ENCODE results near the gene FAM98B.
"Not testable (repeated sequence)": the region's sequence is repeated elsewhere in the genome, so short reads cannot be mapped to it uniquely, and the experiment has no call there.

The FAM98B gene

GRCh38 chr15:38421069-38421690, 32.7 kb upstream of the FAM98B start:
- Histone ChIP-seq H3K4me3 (ENCODE audit: low read depth, low read length) (no peak overlapping the region), H3K4me1 (no peaks in the 10 kb centered on the region), H3K9me3 (peaks cover 2% of the 10 kb centered on the region; the same call in 1 of the 2 replicates), H3K27me3 (peaks cover 7% of the 10 kb centered on the region; the same call in 1 of the 2 replicates), H3K36me3 (no peaks in the 10 kb centered on the region)
- TF ChIP-seq, protein P1, sequence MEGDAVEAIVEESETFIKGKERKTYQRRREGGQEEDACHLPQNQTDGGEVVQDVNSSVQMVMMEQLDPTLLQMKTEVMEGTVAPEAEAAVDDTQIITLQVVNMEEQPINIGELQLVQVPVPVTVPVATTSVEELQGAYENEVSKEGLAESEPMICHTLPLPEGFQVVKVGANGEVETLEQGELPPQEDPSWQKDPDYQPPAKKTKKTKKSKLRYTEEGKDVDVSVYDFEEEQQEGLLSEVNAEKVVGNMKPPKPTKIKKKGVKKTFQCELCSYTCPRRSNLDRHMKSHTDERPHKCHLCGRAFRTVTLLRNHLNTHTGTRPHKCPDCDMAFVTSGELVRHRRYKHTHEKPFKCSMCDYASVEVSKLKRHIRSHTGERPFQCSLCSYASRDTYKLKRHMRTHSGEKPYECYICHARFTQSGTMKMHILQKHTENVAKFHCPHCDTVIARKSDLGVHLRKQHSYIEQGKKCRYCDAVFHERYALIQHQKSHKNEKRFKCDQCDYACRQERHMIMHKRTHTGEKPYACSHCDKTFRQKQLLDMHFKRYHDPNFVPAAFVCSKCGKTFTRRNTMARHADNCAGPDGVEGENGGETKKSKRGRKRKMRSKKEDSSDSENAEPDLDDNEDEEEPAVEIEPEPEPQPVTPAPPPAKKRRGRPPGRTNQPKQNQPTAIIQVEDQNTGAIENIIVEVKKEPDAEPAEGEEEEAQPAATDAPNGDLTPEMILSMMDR (IDR thresholded peaks at IDR 0.05; ENCODE audit: low read depth, low read length): no peak
- DNase-seq: no peak

- H3K9me3 ChIP-seq: peaks cover 2% of the 10 kb centered on the region; the same call in 1 of the 2 replicates
- H3K4me1 ChIP-seq: no peaks in the 10 kb centered on the region
- no peak overlapping the region for H3K4me3 ChIP-seq (ENCODE audit: low read depth, low read length)
- TF ChIP-seq, protein P1 (IDR thresholded peaks at IDR 0.05; ENCODE audit: low read depth, low read length): no peak
- no peaks in the 10 kb centered on the region for H3K36me3 ChIP-seq
- no peak for DNase-seq
- peaks cover 4% of the 10 kb centered on the region; the same call in 1 of the 2 replicates for H3K27me3 ChIP-seq
These were observed 29.8 kb upstream of the FAM98B start for GRCh38 chr15:38424101-38424552.

GRCh38 chr15:38425269-38425668, 28.7 kb upstream of the FAM98B start:
- H3K4me3 ChIP-seq (ENCODE audit: low read depth, low read length): no peak overlapping the region
- no peaks in the 10 kb centered on the region for H3K36me3 ChIP-seq
- peaks cover 4% of the 10 kb centered on the region; the same call in 1 of the 2 replicates for H3K27me3 ChIP-seq
- H3K9me3 ChIP-seq: peaks cover 2% of the 10 kb centered on the region; the same call in 1 of the 2 replicates
- TF ChIP-seq, protein P1 (IDR thresholded peaks at IDR 0.05; ENCODE audit: low read depth, low read length): no peak
- no peak for DNase-seq
- H3K4me1 ChIP-seq: no peaks in the 10 kb centered on the region

DNA sequence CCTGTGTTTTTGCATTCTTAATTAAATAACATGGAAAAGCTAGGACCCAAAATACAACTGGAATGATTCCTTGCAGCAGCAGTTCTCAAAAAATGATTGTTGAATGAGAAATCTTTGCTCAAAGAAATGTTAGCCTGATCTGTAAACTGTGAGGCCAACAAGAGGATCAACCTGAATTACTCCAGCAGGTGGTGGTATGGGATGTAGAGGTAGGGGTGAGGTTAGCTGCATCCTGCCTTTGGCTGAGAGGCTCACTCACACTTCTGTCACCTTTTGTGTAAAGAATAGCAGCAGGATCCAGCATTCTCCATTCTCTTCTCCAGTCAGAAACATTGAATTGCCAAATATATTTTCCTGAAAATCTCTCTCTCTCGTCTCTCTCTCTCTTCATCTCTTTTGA, 26.5 kb upstream of the FAM98B start:
- DNase-seq: no peak
- TF ChIP-seq, protein P1 (IDR thresholded peaks at IDR 0.05; ENCODE audit: low read depth, low read length): no peak
- H3K9me3 ChIP-seq: peaks cover 2% of the 10 kb centered on the region; the same call in 1 of the 2 replicates
- peaks cover 6% of the 10 kb centered on the region for H3K27me3 ChIP-seq
- H3K36me3 ChIP-seq: no peaks in the 10 kb centered on the region
- no peak overlapping the region for H3K4me3 ChIP-seq (ENCODE audit: low read depth, low read length)
- no peaks in the 10 kb centered on the region for H3K4me1 ChIP-seq

GRCh38 chr15:38430106-38430760, 23.7 kb upstream of the FAM98B start:
- TF ChIP-seq, protein P1 (IDR thresholded peaks at IDR 0.05; ENCODE audit: low read depth, low read length): no peak
- DNase-seq: no peak
- no peaks in the 10 kb centered on the region for H3K36me3 ChIP-seq
- H3K9me3 ChIP-seq: no peaks in the 10 kb centered on the region
- no peaks in the 10 kb centered on the region for H3K4me1 ChIP-seq
- H3K4me3 ChIP-seq (ENCODE audit: low read depth, low read length): no peak overlapping the region
- H3K27me3 ChIP-seq: peaks cover 14% of the 10 kb centered on the region

DNA sequence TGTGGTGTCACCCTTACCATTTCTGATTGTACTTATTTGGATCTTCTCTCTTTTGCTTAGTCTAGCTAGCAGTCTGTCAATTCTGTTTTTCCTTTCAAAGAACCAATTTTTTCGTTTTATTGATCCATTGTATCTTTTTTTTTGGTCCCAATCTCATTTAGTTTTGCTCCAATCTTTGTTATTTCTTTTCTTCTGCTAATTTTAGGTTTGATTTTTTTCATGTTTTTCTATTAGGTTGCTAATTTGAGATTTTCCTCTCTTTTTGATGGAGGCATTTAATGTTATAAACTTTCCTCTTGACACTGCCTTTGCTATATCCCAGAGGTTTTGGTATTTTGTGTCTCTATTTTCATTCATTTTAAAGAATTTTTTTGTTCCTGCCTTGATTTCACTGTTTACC, 16.9 kb upstream of the FAM98B start:
- Histone ChIP-seq H3K4me3 (ENCODE audit: low read depth, low read length) (no peak overlapping the region), H3K27me3 (peaks cover 16% of the 10 kb centered on the region), H3K9me3 (no peaks in the 10 kb centered on the region), H3K4me1 (peaks cover 4% of the 10 kb centered on the region; the same call in 1 of the 2 replicates), H3K36me3 (no peaks in the 10 kb centered on the region)
- DNase-seq: no peak
- TF ChIP-seq, protein P1 (IDR thresholded peaks at IDR 0.05; ENCODE audit: low read depth, low read length): no peak

GRCh38 chr15:38437603-38438002, 16.3 kb upstream of the FAM98B start:
- H3K4me3 ChIP-seq (ENCODE audit: low read depth, low read length): not testable (repeated sequence)

More at GRCh38 chr15:38437603-38438002, 16.3 kb upstream of the FAM98B start:
- H3K4me1 ChIP-seq, H3K36me3 ChIP-seq, DNase-seq, H3K9me3 ChIP-seq: not testable (repeated sequence)
- H3K27me3 ChIP-seq: peaks cover 12% of the 10 kb centered on the region
